PFSK-1 (cell line): ENCODE results near the gene SPG7.

Source experiments
- FOXP2 ChIP-seq: optimal IDR thresholded peaks from 2 replicates; pipeline ENCODE3; 2011; ENCODE audit warnings: borderline replicate concordance, control low read depth, inconsistent platforms; ENCODE audit not compliant: insufficient read depth; ENCODE audit errors: extremely low read length, extremely low read depth
- POLR2AphosphoS5 ChIP-seq: IDR thresholded peaks from 2 replicates; pipeline ENCODE4 v1.6.1; 2012; ENCODE audit warnings: low read depth, mild to moderate bottlenecking, control low read depth, low read length, moderate library complexity
- SIN3A ChIP-seq: IDR thresholded peaks from 2 replicates; pipeline ENCODE4 v1.6.1; 2012; ENCODE audit warnings: mild to moderate bottlenecking, low read length, moderate library complexity, borderline replicate concordance; ENCODE audit not compliant: insufficient read depth
- TAF1 ChIP-seq: IDR thresholded peaks from 2 replicates; pipeline ENCODE4 v1.6.1; 2012; ENCODE audit warnings: low read length, control low read depth, borderline replicate concordance; ENCODE audit not compliant: insufficient read depth
- TF ChIP-seq, protein P1 (sequence below), 2 experiments: IDR thresholded peaks; 2 replicates each; pipeline versions ENCODE4 v1.6.1 to v1.8.0; 2011 to 2012; ENCODE audit warnings: low read depth in 2 of 2, low read length in 2 of 2, control low read depth in 1 of 2, inconsistent platforms in 1 of 2, mild to moderate bottlenecking in 1 of 2, moderate library complexity in 1 of 2; ENCODE audit not compliant: insufficient read depth in 1 of 2

DNA sequence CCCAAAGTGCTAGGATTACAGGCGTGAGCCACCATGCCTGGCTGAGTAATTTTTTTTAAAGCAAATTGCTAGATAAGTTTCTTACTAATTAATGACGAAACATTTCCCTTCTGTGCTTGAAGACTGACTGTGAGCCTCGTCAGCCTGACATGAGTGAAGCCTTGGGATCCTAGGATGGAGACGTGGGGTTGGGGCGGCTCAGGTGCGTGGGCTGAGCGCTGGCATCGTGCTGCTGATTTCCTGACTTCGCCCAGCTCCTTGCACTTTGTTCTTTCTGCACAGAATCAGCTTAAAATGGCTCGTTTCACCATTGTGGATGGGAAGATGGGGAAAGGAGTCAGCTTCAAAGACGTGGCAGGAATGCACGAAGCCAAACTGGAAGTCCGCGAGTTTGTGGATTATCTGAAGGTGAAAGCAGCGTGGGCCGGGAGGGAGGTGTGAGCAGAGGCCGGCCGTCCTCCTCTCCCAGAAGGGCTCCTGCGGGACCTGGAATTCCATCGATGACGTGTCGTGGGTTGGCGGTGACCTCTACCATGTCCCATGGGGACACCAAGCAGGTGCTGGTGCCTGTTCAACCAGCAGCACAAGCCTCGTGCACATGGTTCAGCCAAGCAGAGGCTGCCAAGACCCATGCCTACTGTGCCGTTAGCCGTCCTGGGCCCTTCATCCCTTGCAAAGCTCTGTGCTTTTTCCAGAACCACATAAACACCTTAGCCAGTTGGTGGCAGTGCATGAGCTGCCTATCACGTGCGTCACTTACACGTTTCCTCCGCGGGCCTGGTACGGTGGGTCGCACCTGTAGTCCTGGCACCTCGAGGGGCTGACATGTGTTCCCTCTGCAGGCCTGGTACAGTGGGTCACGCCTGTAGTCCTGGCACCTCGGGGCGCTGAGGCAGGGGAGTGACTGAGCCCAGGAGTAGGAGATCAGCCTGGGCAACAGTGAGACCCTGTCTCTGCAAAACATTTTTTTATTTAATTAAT is 22.5 kb downstream of the SPG7 start:
- no peak for TF ChIP-seq TAF1
- TF ChIP-seq POLR2AphosphoS5: no peak; the same call in 1 of the 2 replicates
- no peak for TF ChIP-seq FOXP2
- TF ChIP-seq, protein P1, sequence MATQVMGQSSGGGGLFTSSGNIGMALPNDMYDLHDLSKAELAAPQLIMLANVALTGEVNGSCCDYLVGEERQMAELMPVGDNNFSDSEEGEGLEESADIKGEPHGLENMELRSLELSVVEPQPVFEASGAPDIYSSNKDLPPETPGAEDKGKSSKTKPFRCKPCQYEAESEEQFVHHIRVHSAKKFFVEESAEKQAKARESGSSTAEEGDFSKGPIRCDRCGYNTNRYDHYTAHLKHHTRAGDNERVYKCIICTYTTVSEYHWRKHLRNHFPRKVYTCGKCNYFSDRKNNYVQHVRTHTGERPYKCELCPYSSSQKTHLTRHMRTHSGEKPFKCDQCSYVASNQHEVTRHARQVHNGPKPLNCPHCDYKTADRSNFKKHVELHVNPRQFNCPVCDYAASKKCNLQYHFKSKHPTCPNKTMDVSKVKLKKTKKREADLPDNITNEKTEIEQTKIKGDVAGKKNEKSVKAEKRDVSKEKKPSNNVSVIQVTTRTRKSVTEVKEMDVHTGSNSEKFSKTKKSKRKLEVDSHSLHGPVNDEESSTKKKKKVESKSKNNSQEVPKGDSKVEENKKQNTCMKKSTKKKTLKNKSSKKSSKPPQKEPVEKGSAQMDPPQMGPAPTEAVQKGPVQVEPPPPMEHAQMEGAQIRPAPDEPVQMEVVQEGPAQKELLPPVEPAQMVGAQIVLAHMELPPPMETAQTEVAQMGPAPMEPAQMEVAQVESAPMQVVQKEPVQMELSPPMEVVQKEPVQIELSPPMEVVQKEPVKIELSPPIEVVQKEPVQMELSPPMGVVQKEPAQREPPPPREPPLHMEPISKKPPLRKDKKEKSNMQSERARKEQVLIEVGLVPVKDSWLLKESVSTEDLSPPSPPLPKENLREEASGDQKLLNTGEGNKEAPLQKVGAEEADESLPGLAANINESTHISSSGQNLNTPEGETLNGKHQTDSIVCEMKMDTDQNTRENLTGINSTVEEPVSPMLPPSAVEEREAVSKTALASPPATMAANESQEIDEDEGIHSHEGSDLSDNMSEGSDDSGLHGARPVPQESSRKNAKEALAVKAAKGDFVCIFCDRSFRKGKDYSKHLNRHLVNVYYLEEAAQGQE (IDR thresholded peaks at IDR 0.05; ENCODE audit: insufficient read depth in 1 of 2, low read depth in 2 of 2, low read length in 2 of 2): no peak
- TF ChIP-seq SIN3A: no peak
